Activated CD8-positive, alpha-beta memory T cell treated with anti-CD3 and anti-CD28 coated beads for 1 hour (primary cell): ENCODE data around the gene EPG5.
"Not testable (repeated sequence)": the region's sequence is repeated elsewhere in the genome, so short reads cannot be mapped to it uniquely, and the experiment has no call there.

Source experiments
- DNase-seq, 2 donors: peaks; one replicate each; pipeline ENCODE4 v3.0.0-alpha.2; 2020; ENCODE audit warnings: low read depth in 1 of 2; ENCODE audit errors: extremely low read depth in 1 of 2

Gene EPG5

DNA sequence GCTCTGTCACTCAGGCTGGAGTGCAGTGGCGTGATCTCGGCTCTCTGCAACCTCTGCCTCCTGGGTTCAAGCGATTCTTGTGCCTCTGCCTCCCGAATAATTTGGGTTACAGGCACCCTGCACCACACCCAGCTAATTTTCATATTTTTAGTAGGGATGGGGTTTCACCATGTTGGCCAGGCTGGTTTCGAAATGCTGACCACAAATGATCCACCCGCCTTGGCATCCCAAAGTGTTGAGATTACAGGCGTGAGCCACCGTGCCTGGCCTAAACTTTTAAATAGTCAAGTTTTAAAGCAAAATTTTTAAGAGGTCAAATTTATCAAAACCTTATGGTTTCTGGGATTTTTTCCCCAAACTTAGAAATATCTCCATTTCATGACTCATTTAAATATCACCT, 148.4 kb downstream of the EPG5 start:
- not testable (repeated sequence) for DNase-seq

DNA sequence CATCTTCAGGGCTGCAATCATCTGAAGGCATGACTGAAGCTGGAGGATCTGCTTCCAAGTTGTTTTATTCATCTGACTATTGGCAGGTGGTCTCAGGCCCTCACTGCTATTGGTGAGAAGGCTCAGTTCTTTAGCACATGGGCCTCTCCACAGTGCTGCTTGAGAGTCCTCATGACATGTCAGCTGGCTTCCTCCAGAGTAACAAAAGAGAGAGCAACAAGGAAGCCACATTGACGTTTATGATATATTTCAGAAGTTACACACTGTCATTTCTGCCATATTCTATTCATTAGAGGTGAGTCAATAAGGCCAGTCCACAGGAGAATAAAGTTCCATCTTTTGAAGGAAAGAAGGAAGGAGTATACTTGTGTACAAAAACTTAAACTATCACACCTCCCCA, 149.6 kb downstream of the EPG5 start:
- DNase-seq, result no peak

DNA sequence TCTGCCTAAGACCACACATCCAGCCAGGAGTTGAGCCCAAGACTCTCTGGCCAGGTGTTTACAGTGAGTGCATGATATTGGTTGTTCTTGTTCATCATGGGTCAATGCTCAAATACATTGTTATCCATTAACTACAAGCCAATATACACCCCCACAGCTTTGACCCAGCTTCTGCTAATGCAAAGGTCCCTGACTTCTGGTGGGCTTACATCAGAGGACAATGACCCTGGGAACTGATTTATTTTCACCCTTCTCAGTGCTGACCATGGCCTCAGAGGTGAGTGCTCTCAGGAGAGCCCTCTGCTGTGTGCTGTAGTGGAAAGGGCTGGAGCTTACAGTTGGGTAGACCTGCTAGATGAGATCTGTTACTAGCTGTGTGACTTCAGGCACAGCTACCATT, 152.4 kb downstream of the EPG5 start:
- DNase-seq, result not testable (repeated sequence)

DNA sequence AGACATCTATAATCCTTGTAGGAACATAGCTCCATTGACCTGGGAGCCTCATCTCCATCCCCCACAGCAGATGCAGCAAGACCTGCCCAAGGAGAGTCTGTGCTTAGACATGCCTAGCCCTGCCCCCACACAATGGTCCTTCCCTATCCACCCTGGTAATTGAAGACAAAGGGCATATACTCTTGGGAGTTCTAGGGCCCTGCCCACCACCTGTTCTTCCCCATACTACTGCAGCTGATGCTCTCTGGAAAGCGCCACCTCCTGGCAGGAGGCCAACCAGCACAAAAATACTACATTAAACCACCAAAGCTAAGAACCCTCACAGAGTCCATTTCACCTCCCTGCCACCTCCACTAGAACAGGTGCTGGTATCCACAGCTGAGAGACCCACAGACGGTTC, 160.0 kb downstream of the EPG5 start:
- not testable (repeated sequence) for DNase-seq

GRCh38 chr18:45806226-45806625, 160.9 kb downstream of the EPG5 start:
- no peak for DNase-seq

DNA sequence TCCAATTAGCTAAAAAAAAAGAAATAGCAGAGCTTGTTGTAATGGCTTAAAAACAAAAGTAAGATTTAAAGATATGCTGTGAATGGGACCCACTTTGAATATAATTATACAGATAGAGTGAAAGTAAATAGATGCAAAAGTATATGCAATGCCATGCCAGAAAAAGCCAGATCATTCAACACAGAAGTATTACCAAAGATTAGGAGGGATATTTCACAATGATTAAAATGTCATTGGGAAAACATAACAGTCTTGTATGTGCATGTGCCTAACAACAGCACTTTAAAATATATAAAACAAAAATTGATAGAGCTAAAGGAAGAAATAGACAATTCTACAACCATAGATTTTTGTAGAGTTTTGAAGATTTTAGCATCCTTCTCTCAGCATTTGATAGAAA, 161.6 kb downstream of the EPG5 start:
- no peak for DNase-seq

GRCh38 chr18:45802814-45803492, 164.2 kb downstream of the EPG5 start:
- DNase-seq, result no peak

GRCh38 chr18:45801416-45802004, 165.6 kb downstream of the EPG5 start:
- no peak for DNase-seq
